GM21723 (cell line): ENCODE data around the gene NAV2.
A peak's percentile ranks its signal among the peaks of the same experiment; 100 is the strongest.

Experiments
- ATAC-seq: cut with Tn5 transposase; IDR thresholded peaks from one replicate; pipeline ENCODE4 v1.9.1; 2021; ENCODE audit warnings: mild to moderate bottlenecking, moderate library complexity; ENCODE audit not compliant: unreplicated experiment

NAV2 gene

GRCh38 chr11:19712281-19713195 lies at the start of gene NAV2:
TSS of gene NAV2 (plus strand) at chr11:19712837. CDS start at chr11:19713696, 859 bp downstream.
- ATAC-seq = peak; percentile 100

- ATAC-seq = no peak
Measured at GRCh38 chr11:19663206-19663605, 49.4 kb upstream of the NAV2 start.

- ATAC-seq = no peak
Measured at GRCh38 chr11:19664886-19665548, 47.6 kb upstream of the NAV2 start.

GRCh38 chr11:19666951-19667350 lies 45.7 kb upstream of the NAV2 start:
- ATAC-seq = no peak

GRCh38 chr11:19669511-19669910 lies 43.1 kb upstream of the NAV2 start:
- ATAC-seq = no peak

- no peak for ATAC-seq
Measured at GRCh38 chr11:19670030-19670791, 42.4 kb upstream of the NAV2 start.

- no peak for ATAC-seq
Measured at GRCh38 chr11:19672586-19673206, 39.9 kb upstream of the NAV2 start.

- ATAC-seq = no peak
Measured at GRCh38 chr11:19673924-19674729, 38.5 kb upstream of the NAV2 start.

GRCh38 chr11:19674836-19675235 lies 37.8 kb upstream of the NAV2 start:
- ATAC-seq = no peak

GRCh38 chr11:19675397-19675796 lies 37.2 kb upstream of the NAV2 start:
- ATAC-seq = no peak

GRCh38 chr11:19676475-19677380 lies 35.9 kb upstream of the NAV2 start:
- no peak for ATAC-seq

- no peak for ATAC-seq
Measured at GRCh38 chr11:19677381-19678080, 35.1 kb upstream of the NAV2 start.

GRCh38 chr11:19679952-19680828 lies 32.4 kb upstream of the NAV2 start:
- no peak for ATAC-seq

- ATAC-seq = no peak
Measured at GRCh38 chr11:19680829-19681368, 31.7 kb upstream of the NAV2 start.

GRCh38 chr11:19683141-19683805 lies 29.4 kb upstream of the NAV2 start:
- ATAC-seq = no peak

- no peak for ATAC-seq
Measured at GRCh38 chr11:19683862-19684491, 28.7 kb upstream of the NAV2 start.
